GM12801 (cell line): ENCODE results near the gene PVR.

Source experiments
- TF ChIP-seq, protein P1 (sequence below): IDR thresholded peaks from one replicate; pipeline ENCODE4 v1.5.1; 2011; ENCODE audit warnings: control low read depth; ENCODE audit not compliant: insufficient read length; ENCODE audit errors: extremely low read depth

PVR gene

DNA sequence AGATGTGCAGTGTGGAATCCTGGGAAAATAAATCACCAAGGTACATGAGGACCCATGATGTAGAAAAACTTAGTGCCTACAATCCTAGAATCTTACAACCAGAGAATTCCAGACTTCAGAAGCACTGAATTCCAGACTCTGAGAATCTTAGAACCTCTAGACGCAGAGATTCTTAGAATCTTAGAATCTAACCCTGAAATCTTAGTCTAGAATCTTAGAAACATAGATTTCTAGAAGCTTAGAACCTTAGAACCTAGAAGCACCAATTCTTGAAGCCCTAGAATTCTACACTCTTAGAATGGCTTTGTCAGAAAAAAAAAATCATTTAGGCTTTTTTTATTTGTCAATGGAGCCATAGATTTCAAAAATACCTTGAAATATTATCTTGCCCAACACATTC is 61.3 kb downstream of the PVR start:
- TF ChIP-seq, protein P1, sequence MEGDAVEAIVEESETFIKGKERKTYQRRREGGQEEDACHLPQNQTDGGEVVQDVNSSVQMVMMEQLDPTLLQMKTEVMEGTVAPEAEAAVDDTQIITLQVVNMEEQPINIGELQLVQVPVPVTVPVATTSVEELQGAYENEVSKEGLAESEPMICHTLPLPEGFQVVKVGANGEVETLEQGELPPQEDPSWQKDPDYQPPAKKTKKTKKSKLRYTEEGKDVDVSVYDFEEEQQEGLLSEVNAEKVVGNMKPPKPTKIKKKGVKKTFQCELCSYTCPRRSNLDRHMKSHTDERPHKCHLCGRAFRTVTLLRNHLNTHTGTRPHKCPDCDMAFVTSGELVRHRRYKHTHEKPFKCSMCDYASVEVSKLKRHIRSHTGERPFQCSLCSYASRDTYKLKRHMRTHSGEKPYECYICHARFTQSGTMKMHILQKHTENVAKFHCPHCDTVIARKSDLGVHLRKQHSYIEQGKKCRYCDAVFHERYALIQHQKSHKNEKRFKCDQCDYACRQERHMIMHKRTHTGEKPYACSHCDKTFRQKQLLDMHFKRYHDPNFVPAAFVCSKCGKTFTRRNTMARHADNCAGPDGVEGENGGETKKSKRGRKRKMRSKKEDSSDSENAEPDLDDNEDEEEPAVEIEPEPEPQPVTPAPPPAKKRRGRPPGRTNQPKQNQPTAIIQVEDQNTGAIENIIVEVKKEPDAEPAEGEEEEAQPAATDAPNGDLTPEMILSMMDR = no peak

DNA sequence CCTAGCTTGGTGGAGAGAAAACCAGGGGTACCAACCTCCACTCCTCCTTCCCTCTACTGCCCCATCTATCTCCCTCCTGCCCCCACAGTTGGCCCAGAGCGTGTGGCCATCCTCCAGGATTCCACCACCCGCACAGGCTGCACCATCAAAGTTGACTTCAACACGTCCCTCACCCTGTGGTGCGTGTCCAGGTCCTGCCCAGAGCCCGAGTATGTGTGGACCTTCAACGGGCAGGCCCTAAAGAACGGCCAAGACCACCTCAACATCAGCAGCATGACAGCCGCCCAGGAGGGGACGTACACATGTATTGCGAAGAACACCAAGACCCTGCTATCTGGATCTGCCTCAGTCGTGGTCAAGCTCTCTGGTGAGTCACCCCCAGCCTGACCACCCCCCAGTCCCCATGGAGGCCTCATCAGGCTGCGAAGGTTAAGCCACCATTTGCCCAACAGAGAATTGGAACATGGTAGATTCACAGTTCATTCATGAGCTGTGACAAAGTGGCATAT is 61.8 kb downstream of the PVR start:
- TF ChIP-seq, protein P1 = no peak

DNA sequence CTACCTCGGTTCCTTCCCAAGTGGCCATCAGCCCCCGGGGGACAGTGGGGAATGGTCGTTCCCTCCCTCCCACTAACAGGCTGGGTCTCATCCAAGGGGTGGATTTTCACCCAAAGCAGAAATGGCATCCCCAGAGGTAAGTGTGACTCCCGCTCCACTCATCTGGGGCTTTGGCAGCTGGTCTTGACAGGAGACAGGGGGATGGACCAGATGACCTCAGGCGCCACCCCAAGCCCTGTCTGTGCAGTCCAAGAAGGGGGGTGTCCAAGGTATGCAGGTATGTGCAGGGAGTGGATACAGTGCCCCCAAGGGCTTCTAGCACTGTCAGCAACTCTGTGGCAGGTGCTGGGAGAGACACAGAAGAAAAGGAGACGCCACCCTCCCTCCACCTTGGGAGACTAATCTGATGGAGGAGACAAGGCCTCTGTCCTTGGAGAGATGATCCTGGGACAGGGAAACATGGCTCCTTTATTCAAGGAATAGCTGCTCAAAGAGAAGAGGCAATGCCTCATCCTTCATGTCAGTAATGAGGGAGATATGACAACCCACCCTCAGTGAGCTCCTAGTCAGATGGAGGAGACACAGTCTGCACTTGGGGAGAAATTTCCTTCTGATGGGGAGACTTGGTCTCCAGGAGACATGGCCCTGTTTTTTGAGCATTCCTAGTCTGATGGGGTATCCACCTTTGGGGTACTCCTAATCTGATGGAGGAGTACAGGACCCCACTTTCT is 63.0 kb downstream of the PVR start:
- TF ChIP-seq, protein P1 = no peak

DNA sequence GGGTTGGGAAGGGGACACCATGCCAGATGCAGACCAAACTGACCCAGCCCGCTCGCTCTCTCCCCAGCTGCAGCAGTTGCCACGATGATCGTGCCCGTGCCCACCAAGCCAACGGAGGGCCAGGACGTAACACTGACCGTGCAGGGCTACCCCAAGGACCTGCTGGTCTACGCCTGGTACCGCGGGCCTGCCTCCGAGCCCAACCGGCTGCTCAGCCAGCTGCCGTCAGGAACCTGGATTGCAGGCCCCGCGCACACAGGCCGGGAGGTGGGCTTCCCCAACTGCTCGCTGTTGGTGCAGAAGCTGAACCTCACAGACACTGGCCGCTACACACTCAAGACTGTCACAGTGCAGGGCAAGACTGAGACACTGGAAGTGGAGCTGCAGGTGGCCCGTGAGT is 64.1 kb downstream of the PVR start:
- TF ChIP-seq, protein P1 = no peak

DNA sequence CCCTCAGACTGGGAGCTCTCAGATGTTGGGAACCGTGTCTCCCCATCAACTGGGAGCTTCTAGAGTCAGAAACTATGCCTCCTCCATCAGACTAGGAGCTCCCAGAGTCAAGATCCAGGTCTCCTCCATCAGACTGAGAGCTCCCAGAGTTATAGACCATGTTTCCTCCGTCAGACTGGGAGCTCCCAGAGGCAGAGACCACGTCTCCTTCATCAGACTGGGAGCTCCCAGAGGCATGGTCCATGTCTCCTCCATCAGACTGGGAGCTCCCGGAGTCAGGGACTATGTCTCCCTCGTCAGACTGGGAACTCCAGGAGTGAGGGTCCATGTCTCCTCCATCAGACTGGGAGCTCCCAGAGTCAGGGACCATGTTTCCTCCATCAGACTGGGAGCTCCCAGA is 65.2 kb downstream of the PVR start:
- TF ChIP-seq, protein P1 = no peak

DNA sequence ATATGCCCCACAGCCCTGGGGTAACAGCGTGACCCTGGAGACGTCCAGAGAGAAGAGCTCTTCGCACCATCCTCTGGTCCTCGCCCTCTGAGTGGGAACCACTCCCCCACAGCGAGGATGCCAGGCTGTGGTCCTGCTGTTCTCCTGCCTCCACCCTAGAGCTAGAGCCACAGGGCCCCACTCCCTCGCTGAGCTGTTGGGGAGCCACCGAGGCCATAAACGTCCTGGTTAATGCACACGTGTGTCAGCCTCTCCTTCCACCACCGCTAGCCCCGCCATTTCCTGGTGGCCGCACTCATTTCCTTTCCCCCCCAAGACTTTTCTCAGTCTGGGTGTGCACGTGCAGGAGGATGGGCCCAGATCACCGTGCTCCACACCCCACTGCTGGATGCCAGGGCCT is 66.8 kb downstream of the PVR start:
- TF ChIP-seq, protein P1 = no peak

DNA sequence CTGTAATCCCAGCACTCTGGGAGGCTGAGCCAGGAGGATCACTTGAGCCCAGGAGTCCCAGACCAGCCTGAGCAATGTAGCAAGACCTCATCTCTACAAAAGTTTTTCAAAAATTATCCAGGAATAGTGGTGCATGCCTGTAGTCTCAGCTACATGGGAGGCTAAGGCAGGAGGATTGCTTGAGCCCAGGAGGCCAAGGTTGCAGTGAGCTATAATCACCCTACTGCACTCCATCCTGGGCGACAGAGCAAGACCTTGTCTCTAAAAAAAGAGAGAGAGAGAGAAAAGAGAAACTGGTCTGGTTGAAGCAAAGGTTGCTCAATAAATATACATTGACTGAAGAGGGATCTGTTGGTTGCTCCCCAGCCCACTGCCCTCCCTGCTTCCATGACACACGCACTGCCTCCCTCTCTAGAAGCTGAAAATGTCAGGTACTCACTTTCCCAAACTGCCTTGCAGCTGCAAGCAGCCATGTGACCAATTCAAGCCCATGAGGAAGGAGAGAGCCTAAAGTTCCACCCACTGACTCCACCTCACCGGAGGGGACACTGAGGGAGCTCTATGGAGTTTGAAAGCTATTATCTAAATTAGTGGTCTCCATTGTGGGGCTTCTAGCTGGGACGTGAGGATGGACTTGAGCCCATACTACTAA is 69.3 kb downstream of the PVR start:
- TF ChIP-seq, protein P1 = no peak
